ENCODE measurements around the gene COL5A1. TPM values are rescaled to one million over a fixed set of nuclear protein-coding genes. Genes with fewer than 3 reads are reported as not detected.

COL5A1 gene
- total RNA-seq, 4 donors from 2014 or later, result 1.6 to 2.8 (median 2.3) TPM

- H3K4me1 ChIP-seq, result no peaks in the 10 kb centered on the region
- no peak for TF ChIP-seq POLR2A (IDR thresholded peaks at IDR 0.05)
- TF ChIP-seq, protein P1, sequence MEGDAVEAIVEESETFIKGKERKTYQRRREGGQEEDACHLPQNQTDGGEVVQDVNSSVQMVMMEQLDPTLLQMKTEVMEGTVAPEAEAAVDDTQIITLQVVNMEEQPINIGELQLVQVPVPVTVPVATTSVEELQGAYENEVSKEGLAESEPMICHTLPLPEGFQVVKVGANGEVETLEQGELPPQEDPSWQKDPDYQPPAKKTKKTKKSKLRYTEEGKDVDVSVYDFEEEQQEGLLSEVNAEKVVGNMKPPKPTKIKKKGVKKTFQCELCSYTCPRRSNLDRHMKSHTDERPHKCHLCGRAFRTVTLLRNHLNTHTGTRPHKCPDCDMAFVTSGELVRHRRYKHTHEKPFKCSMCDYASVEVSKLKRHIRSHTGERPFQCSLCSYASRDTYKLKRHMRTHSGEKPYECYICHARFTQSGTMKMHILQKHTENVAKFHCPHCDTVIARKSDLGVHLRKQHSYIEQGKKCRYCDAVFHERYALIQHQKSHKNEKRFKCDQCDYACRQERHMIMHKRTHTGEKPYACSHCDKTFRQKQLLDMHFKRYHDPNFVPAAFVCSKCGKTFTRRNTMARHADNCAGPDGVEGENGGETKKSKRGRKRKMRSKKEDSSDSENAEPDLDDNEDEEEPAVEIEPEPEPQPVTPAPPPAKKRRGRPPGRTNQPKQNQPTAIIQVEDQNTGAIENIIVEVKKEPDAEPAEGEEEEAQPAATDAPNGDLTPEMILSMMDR (IDR thresholded peaks at IDR 0.05 in 4 of 5, conservative IDR thresholded peaks at IDR 0.05 in 1 of 5), result no peak
- H3K36me3 ChIP-seq, result no peaks in the 10 kb centered on the region
- peaks cover 0 to 8% (median 3%) of the 10 kb centered on the region in 3 donors for H3K27me3 ChIP-seq
- intact Hi-C loops (cut with DNase I; ENCODE audit: low total_unique reads), result no loop called here
- peak in 1 of 2 donors; percentile 3 for DNase-seq
- ATAC-seq, result no peak
- no peak overlapping the region for H3K4me3 ChIP-seq
- in situ Hi-C loops (cut with MboI; ENCODE audit: low sequenced_read_pairs in 4 of 4), result no loop called here
- no peaks in the 10 kb centered on the region for H3K9me3 ChIP-seq
- H3K27ac ChIP-seq, result no peak overlapping the region
Observed at GRCh38 chr9:134624621-134625181, 16.9 kb upstream of the COL5A1 start.

GRCh38 chr9:134625361-134626068 is 16.1 kb upstream of the COL5A1 start:
- intact Hi-C loops (cut with DNase I; ENCODE audit: low total_unique reads) (no loop called here), in situ Hi-C loops (cut with MboI; ENCODE audit: low sequenced_read_pairs in 4 of 4) (no loop called here)
- peaks cover 0 to 8% (median 3%) of the 10 kb centered on the region in 3 donors for H3K27me3 ChIP-seq
- no peak for TF ChIP-seq POLR2A (IDR thresholded peaks at IDR 0.05)
- H3K36me3 ChIP-seq, result no peaks in the 10 kb centered on the region
- no peak overlapping the region for H3K27ac ChIP-seq
- no peak for DNase-seq
- H3K9me3 ChIP-seq, result no peaks in the 10 kb centered on the region
- ATAC-seq, result no peak
- H3K4me3 ChIP-seq, result no peak overlapping the region
- no peaks in the 10 kb centered on the region for H3K4me1 ChIP-seq

- peaks cover 0 to 8% (median 3%) of the 10 kb centered on the region in 3 donors for H3K27me3 ChIP-seq
- TF ChIP-seq POLR2A (IDR thresholded peaks at IDR 0.05), result no peak
- TF ChIP-seq, protein P1 (IDR thresholded peaks at IDR 0.05 in 4 of 5, conservative IDR thresholded peaks at IDR 0.05 in 1 of 5), result no peak
- no peak overlapping the region for H3K4me3 ChIP-seq
- H3K4me1 ChIP-seq, result no peaks in the 10 kb centered on the region
- no peak overlapping the region for H3K27ac ChIP-seq
- in situ Hi-C loops (cut with MboI; ENCODE audit: low sequenced_read_pairs in 4 of 4) (no loop called here), intact Hi-C loops (cut with DNase I; ENCODE audit: low total_unique reads) (no loop called here)
- ATAC-seq (no peak), DNase-seq (no peak)
- no peaks in the 10 kb centered on the region for H3K9me3 ChIP-seq
- H3K36me3 ChIP-seq, result no peaks in the 10 kb centered on the region
Observed at GRCh38 chr9:134626069-134626423, 15.6 kb upstream of the COL5A1 start.

- TF ChIP-seq, protein P1 (IDR thresholded peaks at IDR 0.05 in 4 of 5, conservative IDR thresholded peaks at IDR 0.05 in 1 of 5), result no peak
- no peak for TF ChIP-seq POLR2A (IDR thresholded peaks at IDR 0.05)
- Histone ChIP-seq H3K4me3 (no peak overlapping the region), H3K27ac (no peak overlapping the region), H3K4me1 (no peaks in the 10 kb centered on the region), H3K27me3 (peaks cover 0 to 6% (median 3%) of the 10 kb centered on the region in 3 donors), H3K36me3 (no peaks in the 10 kb centered on the region), H3K9me3 (no peaks in the 10 kb centered on the region)
- in situ Hi-C loops (cut with MboI; ENCODE audit: low sequenced_read_pairs in 4 of 4), result no loop called here
- ATAC-seq (no peak), DNase-seq (peak in 1 of 2 donors; percentile 3)
- intact Hi-C loops (cut with DNase I; ENCODE audit: low total_unique reads), result no loop called here
Observed at GRCh38 chr9:134626571-134627416, 14.8 kb upstream of the COL5A1 start.
